HG02588 (cell line): ENCODE results near the gene AREG.
"Not testable (repeated sequence)": the region's sequence is repeated elsewhere in the genome, so short reads cannot be mapped to it uniquely, and the experiment has no call there.

ENCODE experiments used
- ATAC-seq: cut with Tn5 transposase; IDR thresholded peaks from one replicate; pipeline ENCODE4 v1.9.1; 2021; ENCODE audit warnings: mild to moderate bottlenecking, moderate library complexity; ENCODE audit not compliant: unreplicated experiment

AREG gene, protein sequence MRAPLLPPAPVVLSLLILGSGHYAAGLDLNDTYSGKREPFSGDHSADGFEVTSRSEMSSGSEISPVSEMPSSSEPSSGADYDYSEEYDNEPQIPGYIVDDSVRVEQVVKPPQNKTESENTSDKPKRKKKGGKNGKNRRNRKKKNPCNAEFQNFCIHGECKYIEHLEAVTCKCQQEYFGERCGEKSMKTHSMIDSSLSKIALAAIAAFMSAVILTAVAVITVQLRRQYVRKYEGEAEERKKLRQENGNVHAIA

DNA sequence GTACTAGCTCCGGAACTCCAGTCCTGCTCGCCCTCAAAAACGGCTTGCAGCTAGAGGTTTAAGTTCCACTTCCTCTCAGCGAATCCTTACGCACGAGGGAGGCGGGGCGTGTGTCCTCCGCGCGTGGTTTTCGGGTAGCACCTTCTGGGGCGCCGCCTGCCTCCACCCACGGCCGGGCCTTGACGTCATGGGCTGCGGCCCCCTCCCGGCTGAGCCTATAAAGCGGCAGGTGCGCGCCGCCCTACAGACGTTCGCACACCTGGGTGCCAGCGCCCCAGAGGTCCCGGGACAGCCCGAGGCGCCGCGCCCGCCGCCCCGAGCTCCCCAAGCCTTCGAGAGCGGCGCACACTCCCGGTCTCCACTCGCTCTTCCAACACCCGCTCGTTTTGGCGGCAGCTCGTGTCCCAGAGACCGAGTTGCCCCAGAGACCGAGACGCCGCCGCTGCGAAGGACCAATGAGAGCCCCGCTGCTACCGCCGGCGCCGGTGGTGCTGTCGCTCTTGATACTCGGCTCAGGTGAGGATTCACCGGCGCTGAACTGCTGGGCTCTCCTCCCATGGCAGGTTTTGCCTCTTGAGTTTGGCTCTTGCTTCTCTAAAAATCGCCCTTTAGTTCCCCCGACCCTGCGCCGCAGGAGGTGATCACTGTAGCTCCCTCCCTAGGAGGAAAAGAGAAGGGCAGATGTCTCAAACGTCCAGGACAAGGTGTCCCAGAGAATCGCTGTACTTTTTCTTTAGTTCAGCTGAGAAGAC, at the start of gene AREG:
Gene AREG (plus strand): TSS at position 246 of the 752 bp plus-strand sequence. CDS start 210 bp downstream, at position 456.
- peak; percentile 94 for ATAC-seq

GRCh38 chr4:74395633-74396032, 49.3 kb upstream of the AREG start:
- ATAC-seq, result no peak

DNA sequence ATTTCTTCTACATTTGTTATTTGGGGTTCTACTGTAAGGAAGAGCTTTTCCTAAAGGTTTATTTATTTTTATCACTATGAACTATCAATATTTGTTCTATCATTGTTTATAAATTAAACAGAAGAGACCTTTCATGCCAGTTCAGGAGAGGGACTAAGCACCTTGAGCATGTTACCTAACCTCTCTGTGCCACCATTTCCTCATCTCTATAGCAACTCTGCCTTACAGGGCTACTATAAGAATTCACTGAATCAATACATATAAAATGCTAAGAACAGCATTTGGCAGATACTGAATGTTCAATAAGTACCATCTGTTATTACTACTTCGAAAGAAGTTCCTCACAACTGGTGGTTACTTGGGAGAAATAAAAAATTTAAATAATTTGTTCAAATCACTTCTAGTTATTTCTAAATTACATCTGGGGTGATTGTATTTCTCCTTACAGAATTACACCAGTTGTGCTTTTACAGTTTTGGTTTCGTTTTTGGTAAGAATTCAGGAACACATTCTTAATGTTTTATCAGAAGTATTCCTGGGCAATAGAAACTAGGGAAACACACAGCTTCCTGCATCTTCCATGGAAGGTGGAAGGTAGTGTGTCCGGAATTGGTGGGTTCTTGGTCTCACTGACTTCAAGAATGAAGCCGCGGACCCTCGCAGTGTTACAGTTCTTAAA, 47.0 kb upstream of the AREG start:
- ATAC-seq, result no peak

GRCh38 chr4:74398894-74399589, 45.9 kb upstream of the AREG start:
- ATAC-seq, result not testable (repeated sequence)

DNA sequence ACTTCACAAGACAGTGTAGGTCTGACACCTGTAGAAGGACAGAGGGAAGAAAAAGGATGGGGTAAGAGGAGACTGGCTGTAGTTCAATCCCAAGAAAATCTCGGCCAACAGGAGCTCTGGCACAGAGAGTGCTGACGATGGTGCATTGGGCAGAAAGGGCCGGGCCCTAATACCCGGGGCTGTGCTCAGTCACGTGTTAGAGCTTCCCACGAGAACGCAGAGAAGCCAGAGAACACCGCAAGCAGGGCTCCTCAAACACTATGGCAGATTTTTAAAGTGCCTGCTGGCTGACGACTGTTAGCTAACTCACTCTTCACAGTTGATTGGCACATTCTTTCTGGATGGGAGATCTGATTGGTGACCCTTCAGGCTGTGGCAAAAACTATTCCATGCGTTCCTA, 44.5 kb upstream of the AREG start:
- ATAC-seq, result no peak

- peak; percentile 96 for ATAC-seq
Measured at GRCh38 chr4:74402692-74403456, 42.1 kb upstream of the AREG start.

- no peak for ATAC-seq
Measured at GRCh38 chr4:74407891-74408290, 37.0 kb upstream of the AREG start.

- ATAC-seq, result no peak
Measured at GRCh38 chr4:74408639-74409038, 36.3 kb upstream of the AREG start.

- no peak for ATAC-seq
Measured at GRCh38 chr4:74410272-74410671, 34.7 kb upstream of the AREG start.

DNA sequence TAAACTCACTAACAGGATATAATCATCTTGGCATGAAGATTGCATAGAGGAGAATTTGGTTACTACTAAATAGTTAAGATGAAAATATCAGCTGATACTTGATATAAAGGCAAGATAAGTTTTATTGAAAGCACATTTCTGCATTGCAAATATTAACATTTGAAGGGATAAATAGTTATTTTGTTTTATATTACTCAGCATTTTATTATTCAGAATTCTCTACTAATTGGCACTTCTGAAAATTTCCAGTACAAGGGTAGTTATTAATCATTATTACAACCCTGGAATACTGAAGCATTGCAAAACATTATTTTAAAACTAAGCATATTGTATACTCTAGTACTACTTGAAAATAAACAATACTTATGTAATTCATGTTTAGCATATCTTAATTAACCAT, 32.7 kb upstream of the AREG start:
- no peak for ATAC-seq

- ATAC-seq, result no peak
Measured at GRCh38 chr4:74413265-74413664, 31.7 kb upstream of the AREG start.

DNA sequence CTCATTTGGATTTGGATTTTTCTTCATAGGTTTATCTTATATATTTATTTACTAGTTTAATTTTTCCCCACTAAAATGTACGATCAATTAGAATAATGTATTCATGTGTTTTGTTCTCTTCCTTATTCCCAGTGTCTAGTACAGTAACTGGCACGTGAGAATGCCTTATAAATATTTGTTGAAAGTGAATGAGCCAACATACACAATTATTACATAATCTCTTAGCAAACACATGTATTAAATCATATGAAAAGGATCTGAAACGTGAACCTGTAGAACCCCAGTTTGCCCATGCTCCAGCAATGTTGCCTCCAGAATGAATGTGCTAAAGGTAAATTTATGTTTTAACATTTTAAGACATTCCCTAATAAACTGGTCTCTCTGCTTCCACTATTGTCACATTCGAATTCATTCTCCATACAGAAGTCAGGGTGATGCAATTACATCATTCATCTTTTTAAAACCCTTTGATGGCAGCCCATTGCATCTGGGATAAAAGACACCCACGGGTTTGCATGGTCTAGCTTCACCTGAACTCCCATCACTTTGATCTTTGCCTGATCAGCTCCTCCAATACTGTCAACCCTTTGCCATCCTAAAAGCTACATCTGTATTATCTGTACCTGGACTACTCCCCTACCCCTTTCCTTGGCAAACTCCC, 30.7 kb upstream of the AREG start:
- ATAC-seq, result no peak

DNA sequence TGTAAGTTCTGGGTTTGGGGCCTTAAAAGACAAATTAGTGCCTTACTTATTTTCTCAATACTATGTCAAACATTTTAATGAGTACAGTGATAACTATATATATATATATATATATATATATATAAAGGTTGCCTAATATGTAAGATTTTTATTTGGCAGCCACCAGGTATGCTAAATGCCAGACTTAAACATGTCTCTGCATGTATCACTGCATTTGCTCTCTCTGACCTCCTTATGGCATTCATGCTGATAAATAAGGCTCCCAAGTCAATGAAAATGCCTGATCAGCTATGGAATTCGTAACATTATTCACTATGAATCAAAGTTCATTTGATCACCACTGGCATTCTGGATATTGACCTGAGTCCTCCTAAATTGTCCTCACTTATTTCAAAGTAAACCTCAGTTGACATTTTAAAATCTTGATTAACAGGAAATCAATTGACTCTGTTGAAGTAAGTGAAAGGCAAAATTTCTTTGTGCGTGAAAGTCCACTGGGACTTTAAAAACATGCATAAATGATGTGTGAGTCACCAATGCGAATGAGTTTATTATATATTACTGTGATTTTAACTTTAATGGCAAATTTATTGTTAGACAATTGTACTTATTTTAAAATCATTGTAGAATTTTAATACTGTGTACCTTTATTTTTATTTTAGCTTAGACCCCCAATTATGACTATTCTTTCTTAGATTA, 29.2 kb upstream of the AREG start:
- no peak for ATAC-seq

DNA sequence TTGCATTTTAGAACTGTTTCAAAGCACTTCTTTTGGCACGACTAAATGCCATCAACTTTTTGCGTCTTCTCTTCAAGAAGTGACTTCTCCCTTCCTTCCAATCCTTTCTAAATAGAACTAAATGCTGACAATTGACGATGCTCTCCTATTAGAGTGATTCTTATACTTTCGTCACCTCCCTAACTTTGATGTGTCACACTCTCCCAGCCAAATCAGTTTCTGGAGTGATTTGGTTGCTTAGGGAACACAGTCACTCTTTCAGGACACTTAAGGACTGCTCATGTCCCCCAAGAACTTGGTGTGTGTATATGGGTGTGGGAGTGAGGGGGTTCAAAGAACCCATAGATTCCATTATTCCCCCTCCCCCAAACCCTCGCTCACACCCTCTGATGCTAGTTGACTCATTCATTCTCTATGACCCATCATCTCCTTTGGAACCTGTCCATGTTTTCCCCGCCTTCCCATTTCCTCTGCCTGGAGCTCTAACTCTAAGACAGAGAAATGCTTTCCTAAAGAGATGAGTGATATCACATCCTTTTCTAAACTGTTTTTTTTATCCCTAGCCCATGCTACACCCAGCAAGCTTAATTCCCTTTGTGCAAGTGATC, 26.8 kb upstream of the AREG start:
- ATAC-seq, result no peak

GRCh38 chr4:74420863-74421262, 24.1 kb upstream of the AREG start:
- no peak for ATAC-seq

DNA sequence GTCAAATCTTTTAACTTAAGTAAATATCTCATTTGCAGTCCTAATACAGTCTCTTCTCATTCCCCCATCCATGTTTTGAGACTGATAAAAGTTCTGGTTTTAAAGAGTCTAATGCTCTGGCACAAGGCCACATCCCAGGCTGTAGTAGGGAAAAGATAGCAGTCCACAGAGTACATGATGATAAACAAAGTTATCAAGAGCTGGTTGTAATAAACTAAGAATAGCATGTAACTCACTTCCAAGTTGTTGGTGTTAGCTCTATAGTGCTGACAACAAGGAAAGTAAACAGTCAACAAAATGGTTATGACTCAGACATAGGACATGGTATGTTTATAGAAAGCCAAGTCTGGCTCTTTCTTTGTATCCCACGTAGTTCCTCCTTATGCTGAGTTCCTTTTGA, 21.8 kb upstream of the AREG start:
- ATAC-seq, result no peak

GRCh38 chr4:74424111-74424510, 20.8 kb upstream of the AREG start:
- ATAC-seq, result no peak

- ATAC-seq, result no peak
Measured at GRCh38 chr4:74426101-74426500, 18.8 kb upstream of the AREG start.

DNA sequence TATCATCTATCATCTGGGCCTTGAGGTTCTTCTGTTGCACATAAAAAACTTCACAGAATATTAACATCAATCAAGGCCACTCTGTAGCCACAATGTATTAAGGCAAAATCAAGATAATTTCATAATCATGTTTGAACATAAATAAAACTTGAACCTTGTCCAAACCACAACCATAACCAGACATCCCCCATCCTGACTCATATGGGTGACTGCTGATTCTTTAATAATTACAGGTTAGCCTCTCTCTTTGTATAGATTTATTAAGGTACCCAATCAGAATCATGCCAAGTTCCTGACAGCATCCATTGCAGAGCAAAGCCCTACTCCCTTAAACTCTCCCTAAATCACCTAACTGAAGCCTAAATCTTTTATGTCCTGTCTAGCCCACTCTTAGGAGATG, 16.7 kb upstream of the AREG start:
- ATAC-seq, result no peak
